ENCODE data around the gene C1orf52. TPM values are rescaled to one million over a fixed set of nuclear protein-coding genes. Genes with fewer than 3 reads are reported as not detected.

Gene C1orf52
- total and polyA plus RNA-seq, 9 of the 15 experiments (the other 6 are each of a cell fraction or from before 2014, with no cell fraction given) = 17.0 to 38.5 (median 33.0) TPM

GRCh38 chr1:85244271-85245061 is 15.0 kb downstream of the C1orf52 start (continued):
- TF ChIP-seq CREB1 (IDR thresholded peaks at IDR 0.05) = no peak
- TF ChIP-seq CREB1 (CRISPR knock-in tag; IDR thresholded peaks at IDR 0.05) = no peak
- TF ChIP-seq USF2 (CRISPR knock-in tag; IDR thresholded peaks at IDR 0.05) = no peak
- TF ChIP-seq FOSL1 (tag; conservative IDR thresholded peaks at IDR 0.05) = no peak
- no peak for TF ChIP-seq DDX20 (tag; IDR thresholded peaks at IDR 0.05; ENCODE audit: low read depth)
- TF ChIP-seq, protein P1, sequence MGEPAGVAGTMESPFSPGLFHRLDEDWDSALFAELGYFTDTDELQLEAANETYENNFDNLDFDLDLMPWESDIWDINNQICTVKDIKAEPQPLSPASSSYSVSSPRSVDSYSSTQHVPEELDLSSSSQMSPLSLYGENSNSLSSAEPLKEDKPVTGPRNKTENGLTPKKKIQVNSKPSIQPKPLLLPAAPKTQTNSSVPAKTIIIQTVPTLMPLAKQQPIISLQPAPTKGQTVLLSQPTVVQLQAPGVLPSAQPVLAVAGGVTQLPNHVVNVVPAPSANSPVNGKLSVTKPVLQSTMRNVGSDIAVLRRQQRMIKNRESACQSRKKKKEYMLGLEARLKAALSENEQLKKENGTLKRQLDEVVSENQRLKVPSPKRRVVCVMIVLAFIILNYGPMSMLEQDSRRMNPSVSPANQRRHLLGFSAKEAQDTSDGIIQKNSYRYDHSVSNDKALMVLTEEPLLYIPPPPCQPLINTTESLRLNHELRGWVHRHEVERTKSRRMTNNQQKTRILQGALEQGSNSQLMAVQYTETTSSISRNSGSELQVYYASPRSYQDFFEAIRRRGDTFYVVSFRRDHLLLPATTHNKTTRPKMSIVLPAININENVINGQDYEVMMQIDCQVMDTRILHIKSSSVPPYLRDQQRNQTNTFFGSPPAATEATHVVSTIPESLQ (CRISPR knock-in tag; IDR thresholded peaks at IDR 0.05) = no peak
- TF ChIP-seq, protein P2, sequence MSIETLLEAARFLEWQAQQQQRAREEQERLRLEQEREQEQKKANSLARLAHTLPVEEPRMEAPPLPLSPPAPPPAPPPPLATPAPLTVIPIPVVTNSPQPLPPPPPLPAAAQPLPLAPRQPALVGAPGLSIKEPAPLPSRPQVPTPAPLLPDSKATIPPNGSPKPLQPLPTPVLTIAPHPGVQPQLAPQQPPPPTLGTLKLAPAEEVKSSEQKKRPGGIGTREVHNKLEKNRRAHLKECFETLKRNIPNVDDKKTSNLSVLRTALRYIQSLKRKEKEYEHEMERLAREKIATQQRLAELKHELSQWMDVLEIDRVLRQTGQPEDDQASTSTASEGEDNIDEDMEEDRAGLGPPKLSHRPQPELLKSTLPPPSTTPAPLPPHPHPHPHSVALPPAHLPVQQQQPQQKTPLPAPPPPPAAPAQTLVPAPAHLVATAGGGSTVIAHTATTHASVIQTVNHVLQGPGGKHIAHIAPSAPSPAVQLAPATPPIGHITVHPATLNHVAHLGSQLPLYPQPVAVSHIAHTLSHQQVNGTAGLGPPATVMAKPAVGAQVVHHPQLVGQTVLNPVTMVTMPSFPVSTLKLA (conservative IDR thresholded peaks at IDR 0.05) = no peak
- TF ChIP-seq, protein P3, sequence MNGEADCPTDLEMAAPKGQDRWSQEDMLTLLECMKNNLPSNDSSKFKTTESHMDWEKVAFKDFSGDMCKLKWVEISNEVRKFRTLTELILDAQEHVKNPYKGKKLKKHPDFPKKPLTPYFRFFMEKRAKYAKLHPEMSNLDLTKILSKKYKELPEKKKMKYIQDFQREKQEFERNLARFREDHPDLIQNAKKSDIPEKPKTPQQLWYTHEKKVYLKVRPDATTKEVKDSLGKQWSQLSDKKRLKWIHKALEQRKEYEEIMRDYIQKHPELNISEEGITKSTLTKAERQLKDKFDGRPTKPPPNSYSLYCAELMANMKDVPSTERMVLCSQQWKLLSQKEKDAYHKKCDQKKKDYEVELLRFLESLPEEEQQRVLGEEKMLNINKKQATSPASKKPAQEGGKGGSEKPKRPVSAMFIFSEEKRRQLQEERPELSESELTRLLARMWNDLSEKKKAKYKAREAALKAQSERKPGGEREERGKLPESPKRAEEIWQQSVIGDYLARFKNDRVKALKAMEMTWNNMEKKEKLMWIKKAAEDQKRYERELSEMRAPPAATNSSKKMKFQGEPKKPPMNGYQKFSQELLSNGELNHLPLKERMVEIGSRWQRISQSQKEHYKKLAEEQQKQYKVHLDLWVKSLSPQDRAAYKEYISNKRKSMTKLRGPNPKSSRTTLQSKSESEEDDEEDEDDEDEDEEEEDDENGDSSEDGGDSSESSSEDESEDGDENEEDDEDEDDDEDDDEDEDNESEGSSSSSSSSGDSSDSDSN (IDR thresholded peaks at IDR 0.05; ENCODE audit: borderline replicate concordance in 1 of 2, low read depth in 2 of 2, low read length in 2 of 2) = no peak
- TF ChIP-seq ZNF780A (CRISPR knock-in tag; IDR thresholded peaks at IDR 0.05) = no peak
- no peak for TF ChIP-seq ZNF12 (CRISPR knock-in tag; IDR thresholded peaks at IDR 0.05)
- TF ChIP-seq ZNF124 (CRISPR knock-in tag; IDR thresholded peaks at IDR 0.05) = no peak
- no peak for TF ChIP-seq TARDBP (IDR thresholded peaks at IDR 0.05)
- TF ChIP-seq SAP30 (IDR thresholded peaks at IDR 0.05; ENCODE audit: borderline replicate concordance, insufficient read depth, low read depth, low read length, poor library complexity, severe bottlenecking) = no peak
- no peak for TF ChIP-seq STAT6 (CRISPR knock-in tag; IDR thresholded peaks at IDR 0.05)
- TF ChIP-seq SUPT5H (IDR thresholded peaks at IDR 0.05) = no peak
